KBM-7 (cell line): ENCODE data around the gene FRG2.
"Not testable (repeated sequence)": the region's sequence is repeated elsewhere in the genome, so short reads cannot be mapped to it uniquely, and the experiment has no call there.

Experiments
- DNase-seq: peaks from one replicate; pipeline ENCODE4 v3.0.0-alpha.2; 2015
- in situ Hi-C: fragments of 300-500 bp; cut with MboI; formaldehyde crosslinking; loops from 2 replicates; pipeline ENCODE4 v1.14.3; 2020; ENCODE audit warnings: low sequenced_read_pairs, low pct_unique_long_range_greater_than_20kb, mixed read lengths

Gene FRG2

DNA sequence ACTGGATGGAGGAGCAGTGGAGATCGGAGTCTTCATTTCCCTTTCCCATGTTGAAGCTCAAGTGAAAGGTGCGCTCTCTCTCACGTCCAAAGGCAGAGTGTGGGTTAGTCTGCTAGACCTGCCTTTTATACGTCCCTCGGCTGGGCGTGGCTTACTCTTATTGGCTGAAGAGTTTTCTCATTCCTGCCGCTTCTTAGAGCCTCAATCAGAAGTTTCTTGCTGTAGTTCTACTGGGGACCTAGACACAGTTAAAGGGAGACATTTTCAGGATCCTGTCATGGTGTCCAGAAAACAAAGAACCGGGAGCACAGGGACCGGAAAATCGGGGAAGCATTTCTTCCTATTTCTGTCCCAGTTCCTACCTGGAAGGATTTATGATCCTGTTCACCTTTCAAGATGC is at the start of gene FRG2:
Gene FRG2 (minus strand): TSS at position 101 of the 400 bp plus-strand sequence. CDS start 52 bp downstream, at position 49.
- DNase-seq, in situ Hi-C loops: not testable (repeated sequence)

DNA sequence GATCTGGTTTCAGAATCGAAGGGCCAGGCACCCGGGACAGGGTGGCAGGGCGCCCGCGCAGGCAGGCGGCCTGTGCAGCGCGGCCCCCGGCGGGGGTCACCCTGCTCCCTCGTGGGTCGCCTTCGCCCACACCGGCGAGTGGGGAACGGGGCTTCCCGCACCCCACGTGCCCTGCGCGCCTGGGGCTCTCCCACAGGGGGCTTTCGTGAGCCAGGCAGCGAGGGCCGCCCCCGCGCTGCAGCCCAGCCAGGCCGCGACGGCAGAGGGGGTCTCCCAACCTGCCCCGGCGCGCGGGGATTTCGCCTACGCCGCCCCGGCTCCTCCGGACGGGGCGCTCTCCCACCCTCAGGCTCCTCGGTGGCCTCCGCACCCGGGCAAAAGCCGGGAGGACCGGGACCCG is 41.3 kb upstream of the FRG2 start:
- DNase-seq, in situ Hi-C loops: not testable (repeated sequence)

DNA sequence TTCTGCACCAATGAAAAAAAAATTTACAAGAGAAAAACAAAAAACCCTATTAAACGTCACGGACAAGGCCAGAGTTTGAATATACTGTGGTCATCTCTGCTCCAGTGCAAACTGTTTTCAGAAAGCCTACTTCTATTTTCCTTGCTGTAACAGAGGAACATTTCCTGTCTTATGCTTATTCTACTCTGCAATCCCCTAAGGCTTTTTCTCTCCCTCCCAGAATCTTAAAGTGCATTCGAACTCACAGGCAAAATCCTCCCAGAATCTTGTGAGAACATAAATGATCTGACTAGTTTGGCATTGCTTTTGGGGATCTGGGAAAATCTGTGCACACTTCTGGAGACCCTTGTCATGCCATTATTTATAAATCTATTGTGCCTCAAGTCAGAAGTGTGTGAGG is 37.7 kb upstream of the FRG2 start:
- in situ Hi-C loops, DNase-seq: not testable (repeated sequence)

DNA sequence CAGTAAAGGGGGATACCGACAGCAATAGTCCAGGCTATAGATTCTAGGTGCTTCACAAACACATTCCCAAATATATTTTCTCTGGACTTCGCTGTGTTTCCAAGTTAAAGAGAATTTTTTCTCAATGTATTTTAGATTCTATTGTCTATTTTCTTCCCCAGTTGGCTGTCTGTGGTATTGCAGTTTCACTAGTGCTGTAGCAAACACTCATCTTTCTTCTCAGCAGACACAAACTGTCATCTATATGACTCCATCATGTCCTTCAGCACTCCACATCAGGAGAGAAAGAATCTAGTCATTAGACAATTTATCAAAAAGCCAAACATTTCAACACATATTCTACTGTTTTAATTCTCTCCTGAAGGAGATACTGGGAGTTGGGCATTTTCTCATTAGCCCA is 37.3 kb upstream of the FRG2 start, which contains the start of gene DBET:
Gene DBET (plus strand): TSS at position 161 of the 400 bp plus-strand sequence.
- DNase-seq, in situ Hi-C loops: not testable (repeated sequence)

DNA sequence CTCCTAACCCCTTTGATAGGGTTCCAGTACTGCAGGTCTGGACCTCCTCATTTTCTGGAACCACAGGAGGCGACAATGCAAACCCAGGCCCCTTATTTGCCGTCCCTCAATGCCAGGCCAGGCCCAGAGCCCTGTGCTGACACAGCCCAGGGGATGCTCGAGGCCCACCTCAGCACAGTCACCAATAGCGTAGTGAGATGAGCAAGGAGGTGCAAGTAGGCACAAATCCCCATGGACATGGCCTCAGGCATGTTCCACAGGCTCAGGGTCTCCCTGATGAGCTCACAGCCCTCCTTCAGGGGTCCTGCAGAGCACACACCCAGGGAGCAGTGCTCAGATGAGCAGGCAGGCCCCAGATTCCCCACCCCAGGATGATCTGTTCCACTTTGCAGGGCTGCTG is 31.9 kb upstream of the FRG2 start:
- DNase-seq, in situ Hi-C loops: not testable (repeated sequence)

DNA sequence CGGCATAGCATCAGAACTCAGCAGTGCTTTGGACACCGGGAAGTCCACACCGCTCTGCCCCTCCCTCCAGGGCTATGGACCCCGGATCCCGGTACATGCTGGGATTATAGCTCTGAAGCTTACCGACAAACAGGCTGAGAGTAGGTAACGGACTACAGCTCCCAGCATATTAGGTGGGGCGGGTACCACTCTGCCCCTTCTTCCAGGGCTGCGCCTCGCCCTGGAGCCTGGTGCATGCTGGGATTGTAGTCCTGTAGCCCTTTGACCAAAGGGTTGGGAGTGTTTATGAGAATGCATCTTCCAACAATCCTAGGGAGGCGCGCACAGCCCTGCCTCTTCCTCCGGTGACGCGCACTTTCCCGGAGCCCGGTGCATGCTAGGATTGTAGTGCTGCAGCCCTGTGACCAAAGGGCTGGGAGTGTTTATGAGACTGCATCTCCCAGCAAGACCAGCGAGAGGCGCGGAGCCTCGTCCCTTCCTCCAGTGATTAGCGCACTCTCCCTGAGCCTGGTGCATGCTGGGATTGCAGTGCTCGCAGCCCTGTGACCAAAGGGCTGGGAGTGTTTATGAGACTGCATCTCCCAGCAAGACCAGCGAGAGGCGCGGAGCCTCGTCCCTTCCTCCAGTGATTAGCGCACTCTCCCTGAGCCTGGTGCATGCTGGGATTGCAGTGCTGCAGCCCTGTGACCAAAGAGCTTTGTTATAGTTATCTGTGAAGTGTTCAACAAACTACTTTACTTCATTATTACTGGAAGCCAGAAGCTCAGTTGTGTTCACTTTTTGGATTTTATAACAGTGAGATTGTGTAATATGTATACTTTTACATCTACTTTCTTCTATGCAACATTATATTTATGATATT is 22.6 kb upstream of the FRG2 start:
- DNase-seq, in situ Hi-C loops: not testable (repeated sequence)

DNA sequence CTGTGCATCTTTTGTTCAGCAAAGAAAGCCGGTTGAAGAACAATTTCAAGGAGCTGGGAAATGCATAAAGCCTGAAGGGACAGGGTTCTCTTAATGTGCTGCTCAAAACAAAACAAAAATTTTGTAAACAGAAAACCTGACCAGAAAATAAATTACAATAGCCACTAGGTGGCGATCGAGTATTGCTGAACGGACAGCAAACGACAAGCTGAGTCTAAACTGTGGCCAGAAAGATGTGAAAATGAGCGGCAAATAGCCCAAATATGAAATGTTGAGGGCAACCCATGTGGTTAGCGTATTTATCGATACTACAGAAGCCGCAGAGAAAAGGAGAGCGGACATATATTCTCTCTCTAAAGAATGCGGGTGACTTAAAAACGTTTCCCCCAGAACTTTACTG is 20.6 kb upstream of the FRG2 start:
- in situ Hi-C loops, DNase-seq: not testable (repeated sequence)

DNA sequence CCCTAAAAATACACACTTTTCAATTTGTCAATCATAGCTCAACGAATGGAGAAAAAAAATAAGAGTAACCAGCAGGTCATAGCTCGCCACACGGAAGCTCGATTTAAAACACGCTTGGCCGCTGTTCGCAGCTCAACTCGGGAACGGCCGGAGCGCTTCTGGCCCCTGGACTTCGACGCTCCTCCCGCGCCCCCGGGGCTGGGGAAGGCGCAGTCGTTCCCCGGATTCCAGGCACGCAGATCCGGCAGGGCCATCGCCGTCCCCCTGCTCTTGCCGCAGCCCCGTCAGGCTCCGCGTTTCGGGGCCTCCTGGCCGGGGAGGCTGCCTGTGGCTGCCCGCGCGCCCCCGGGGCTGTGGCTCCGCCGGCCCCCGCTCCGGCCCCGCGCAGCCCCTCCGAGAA is 13.8 kb upstream of the FRG2 start:
- DNase-seq, in situ Hi-C loops: not testable (repeated sequence)

DNA sequence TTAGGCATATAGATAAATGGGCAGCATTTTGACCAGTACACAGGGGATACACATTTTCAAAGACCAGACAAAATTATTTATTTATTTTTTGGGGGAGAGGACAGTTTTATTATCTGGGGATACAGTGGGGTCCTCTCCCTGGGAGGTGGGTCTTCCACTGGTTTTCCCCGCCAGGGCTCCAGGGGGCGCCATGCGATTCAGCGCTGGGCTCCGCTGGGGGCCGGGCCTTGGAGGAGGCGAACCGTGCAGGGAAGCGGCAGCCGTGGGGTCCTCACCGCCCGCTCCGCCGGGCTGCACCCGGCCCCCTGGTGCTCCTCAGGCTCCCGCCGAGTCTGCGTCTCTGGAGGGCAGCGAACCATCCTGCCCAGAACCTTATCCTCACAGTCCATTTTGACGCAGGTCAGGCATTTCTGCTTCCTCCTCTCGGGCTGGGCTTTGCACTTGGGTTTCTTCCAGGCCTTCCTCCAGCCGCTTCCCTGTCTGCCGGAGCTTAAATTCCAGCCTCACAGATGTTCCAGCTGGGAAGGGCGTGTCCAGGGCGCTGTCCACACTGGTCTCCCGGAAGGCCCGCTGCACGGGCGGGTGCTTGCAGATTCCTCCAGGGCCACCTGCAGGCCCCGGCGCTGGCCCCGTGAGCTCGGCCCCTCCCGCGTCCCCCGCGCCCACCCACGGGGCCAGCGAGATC is 10.8 kb upstream of the FRG2 start:
- DNase-seq, in situ Hi-C loops: not testable (repeated sequence)

DNA sequence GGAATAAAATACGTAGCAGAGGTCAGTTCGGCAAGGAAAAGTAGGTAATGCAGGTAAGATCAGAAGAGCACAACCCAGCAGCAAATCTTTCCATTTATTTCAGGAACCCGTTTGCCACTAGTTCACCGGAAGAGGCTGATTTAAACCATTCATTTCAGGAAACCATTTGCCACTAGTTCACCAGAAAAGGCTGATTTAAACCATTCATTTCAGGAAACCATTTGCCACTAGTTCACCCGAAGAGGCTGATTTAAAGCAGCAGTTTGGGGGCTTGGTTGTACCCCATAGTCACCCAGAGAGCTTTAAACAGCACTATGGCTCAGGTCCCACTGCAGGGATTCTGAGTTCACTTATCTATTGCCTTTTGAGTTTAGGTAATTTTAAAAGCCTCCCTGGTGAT is 4.2 kb upstream of the FRG2 start:
- in situ Hi-C loops, DNase-seq: not testable (repeated sequence)

DNA sequence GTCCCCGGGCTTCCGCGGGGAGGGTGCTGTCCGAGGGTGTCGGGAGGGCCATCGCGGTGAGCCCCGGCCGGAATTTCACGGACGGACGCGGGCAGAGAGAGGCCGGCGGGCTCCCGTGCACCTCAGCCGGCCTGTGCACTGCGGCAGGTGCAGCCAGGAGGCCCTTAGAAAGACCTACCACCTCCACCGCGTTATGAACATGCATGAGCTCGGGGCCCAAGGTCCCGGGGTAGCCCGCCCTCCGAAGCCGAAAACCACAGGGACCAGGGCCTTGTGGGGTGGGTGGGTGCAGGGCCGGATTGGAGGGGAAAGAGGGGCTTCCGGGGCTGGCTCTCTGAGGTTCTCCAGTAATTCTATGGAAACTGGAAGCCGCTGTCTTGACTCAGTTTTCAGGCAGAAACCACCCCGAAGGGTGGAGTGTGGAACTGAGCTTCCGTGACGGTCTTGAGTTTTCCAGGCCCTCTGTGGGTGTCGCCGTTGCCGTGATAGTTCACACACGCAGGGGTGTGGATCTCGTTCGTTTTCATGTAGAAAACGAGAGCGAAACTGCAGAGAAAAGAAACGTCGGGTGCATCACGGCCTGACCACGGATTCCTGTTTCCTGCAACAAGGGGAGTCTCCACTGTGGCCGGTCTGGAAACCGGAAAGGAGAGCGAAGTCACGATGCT is 4.3 kb downstream of the FRG2 start:
- in situ Hi-C loops, DNase-seq: not testable (repeated sequence)

DNA sequence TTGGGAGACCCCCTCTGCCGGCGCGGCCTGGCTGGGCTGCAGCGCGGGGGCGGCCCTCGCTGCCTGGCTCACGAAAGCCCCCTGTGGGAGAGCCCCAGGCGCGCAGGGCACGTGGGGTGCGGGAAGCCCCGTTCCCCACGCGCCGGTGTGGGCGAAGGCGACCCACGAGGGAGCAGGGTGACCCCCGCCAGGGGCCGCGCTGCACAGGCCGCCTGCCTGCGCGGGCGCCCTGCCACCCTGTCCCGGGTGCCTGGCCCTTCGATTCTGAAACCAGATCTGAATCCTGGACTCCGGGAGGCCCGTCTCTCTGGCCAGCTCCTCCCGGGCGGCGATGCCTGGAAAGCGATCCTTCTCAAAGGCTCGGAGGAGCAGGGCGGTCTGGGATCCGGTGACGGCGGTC is 5.1 kb downstream of the FRG2 start:
- in situ Hi-C loops: not testable (repeated sequence)

DNA sequence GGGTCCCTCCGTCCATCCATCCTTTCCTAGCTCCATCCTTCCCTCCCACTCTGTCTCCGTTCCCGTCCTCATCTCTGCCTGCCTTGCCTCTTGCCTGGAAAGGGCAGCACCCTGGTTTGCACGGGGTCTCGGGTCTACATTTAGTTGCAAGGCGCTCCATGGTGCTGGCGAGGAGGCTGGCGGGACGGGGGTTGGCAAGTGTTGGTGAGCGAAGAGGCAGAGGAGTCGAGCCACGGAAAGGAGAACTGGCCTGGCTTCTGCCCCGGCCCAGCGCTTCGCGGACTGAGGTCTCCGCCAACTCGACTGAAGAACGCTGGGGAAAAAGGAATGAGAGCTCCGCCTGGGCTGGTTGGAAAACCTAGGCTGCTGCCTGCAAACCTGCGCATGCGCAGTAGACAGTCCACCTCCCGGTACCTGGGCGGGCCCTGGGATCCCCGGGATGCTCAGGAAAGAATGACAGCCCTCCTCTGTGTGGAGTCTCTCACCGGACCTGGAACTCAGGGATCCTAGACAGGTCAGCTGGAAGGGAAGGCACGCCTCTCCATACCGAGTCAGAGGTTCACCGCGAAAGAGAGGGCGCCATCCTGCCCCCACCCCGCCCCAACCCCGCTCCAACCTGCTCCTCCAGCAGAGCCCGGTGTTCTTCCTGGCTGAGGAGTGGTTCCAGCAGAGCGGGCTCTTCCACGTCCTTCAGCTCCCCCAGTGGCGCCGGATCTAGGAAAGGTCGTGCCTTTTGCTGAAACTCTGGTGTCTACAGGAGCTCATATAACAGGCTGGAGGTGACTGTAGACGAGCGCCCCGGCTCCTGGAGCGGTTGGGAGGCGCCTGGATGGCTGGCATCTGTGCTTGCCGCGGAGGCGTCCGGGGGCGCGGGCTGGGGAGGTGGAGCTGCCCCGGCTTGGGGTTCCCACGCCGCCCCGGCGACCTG is 6.0 kb downstream of the FRG2 start:
- in situ Hi-C loops: no loop called here
- peak; percentile 17 for DNase-seq

More for the DNA sequence above, 5.1 kb downstream of the FRG2 start:
- not testable (repeated sequence) for DNase-seq

DNA sequence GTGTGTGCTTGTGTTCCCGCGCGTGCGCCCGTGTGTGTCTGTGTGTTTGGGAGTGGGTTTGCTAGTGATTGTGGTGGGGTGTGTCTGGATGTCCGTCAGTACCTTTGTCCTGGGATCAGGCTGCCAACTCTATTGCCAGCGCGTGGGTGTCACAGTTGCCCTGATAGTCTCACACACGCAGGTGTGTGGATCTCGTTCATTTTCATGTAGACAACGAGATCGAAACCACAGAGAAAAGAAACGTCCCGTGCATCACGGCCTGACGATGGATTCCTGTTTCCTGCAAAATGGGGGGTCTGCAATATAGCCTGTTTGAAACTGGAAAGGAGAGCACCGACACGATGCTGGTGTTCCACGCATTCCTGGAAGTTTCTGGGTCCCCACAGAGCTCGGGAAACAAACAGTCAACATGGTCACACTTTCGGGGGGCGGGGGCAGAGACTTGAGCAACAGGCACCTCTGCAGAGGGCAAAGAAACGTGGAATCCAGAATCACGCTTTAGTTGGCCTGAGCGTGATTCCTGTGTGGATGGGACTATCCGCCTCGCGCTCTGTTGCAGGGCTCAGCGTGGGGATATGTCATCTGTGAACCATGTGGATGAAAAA is 7.1 kb downstream of the FRG2 start:
- DNase-seq, in situ Hi-C loops: not testable (repeated sequence)

DNA sequence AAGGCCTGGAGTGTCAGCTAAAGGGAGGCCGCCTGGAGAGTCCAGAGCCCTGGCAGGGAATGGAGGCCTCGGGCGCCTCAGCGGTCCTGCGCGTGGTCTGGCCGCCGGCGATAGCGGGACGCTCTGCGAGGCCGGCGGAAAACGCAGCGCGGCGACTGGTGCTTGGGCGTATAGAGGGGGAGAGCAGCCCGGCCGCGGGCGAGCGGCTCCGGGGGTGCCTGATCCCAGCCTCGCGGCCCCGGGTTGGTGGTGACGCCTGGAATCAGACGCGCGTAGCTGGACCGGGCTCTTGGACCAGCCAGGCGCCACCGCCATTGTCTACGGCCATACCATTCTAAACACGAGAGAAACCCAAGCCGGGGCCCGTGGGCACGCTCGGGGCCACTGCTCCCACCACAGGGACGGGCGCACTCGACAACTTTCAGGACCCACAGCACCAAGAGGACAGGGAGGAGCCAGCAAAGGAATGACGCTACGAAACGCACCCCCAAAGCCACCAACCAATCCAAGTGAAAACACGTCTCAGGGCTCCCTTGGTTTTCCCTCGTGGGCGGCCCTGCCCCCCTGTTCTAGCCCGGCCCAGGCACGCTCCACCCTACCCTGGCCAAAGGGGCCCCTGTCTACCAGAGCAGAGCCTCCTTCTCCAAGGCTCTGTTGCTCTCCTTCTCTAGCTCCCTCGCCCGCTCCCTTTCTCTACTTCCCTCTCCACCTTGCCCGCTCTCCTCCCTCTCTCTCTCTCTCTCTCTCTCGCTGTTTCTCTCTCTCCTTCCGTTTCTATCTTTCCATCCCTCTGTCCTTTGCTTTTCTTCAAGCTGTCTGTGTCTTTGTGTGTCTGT is 7.8 kb downstream of the FRG2 start:
- no peak for DNase-seq
- in situ Hi-C loops: no loop called here

DNA sequence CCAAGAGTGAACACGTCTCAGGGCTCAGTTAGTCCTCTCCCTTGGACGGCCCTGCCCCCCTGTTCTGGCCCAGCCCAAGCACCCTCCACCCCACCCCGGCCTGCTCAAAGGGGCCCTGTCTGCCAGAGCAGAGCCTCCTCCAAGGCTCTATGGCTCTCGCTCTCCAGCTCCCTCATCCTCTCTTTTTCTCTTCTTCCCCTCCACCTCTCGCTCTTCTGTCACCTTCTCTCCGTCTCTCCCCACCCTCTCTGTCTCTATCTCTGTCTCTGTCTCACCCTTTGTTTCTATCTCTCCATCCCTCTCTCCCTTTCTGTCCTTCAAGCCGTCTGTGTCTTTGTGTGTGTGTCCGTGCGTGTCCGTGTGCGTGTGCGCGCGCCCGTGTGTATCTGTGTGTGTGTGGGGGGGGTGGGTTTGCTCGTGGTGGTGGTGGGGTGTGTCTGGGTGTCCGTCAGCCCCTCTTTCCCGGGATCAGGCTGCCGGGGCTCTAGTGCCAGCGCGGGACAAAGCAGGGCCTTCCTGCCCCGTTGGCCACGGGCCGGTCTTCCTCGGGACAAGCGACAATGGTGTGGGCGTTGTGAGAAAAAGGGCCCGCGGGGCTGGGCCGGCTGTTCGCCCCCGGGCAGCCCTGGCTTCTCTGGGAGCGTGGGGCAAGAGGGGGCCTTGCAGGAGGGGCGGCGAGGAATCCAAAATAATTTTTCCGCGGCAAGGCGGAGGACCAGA is 8.7 kb downstream of the FRG2 start:
- in situ Hi-C loops: no loop called here

More for the DNA sequence above, 8.7 kb downstream of the FRG2 start:
- DNase-seq: no peak
